Natural killer cell treated with Interleukin-12 subunit alpha and Interleukin-12 subunit beta and Interleukin-15 and Interleukin-18, amount 100 ng/mL, for 72 hours (primary cell): ENCODE measurements around the gene FCN1. TPM values are rescaled to one million over a fixed set of nuclear protein-coding genes. Genes with fewer than 3 reads are reported as not detected.
"Not testable (repeated sequence)": the region's sequence is repeated elsewhere in the genome, so short reads cannot be mapped to it uniquely, and the experiment has no call there.

ENCODE experiments used
- ATAC-seq, 2 donors: fragments of 150-1000 bp; cut with Tn5 transposase in 1 of 2; sonication (Bioruptor Pico), chemical (Tn5 transposase) in 1 of 2; 2 replicates each; pipeline ENCODE4 v1.10.0; 2021
- DNase-seq: peaks from one replicate; pipeline ENCODE4 v3.0.0; 2022; ENCODE audit warnings: low spot score
- H3K27ac Mint-ChIP-seq, 2 donors: 1 replicate in 1 of 2; 2 replicates in 1 of 2; pipeline ENCODE4 v1.8.0; 2022; ENCODE audit warnings: mixed read lengths in 2 of 2, mild to moderate bottlenecking in 1 of 2, moderate library complexity in 1 of 2
- H3K27me3 Mint-ChIP-seq, 2 donors: 1 replicate in 1 of 2; 2 replicates in 1 of 2; pipeline ENCODE4 v1.8.0; 2022; ENCODE audit warnings: mixed read lengths in 2 of 2
- H3K36me3 Mint-ChIP-seq: one replicate; pipeline ENCODE4 v1.8.0; 2022; ENCODE audit warnings: mixed read lengths
- H3K4me1 Mint-ChIP-seq, 2 donors: 1 replicate in 1 of 2; 2 replicates in 1 of 2; pipeline ENCODE4 v1.8.0; 2022; ENCODE audit warnings: low read depth in 2 of 2, mixed read lengths in 2 of 2, mild to moderate bottlenecking in 1 of 2
- H3K4me3 Mint-ChIP-seq: one replicate; pipeline ENCODE4 v1.8.0; 2022; ENCODE audit warnings: mixed read lengths
- H3K9me3 Mint-ChIP-seq: 2 replicates; pipeline ENCODE4 v1.8.0; 2022; ENCODE audit warnings: mixed read lengths
- total RNA-seq, 2 donors: library from RNA; stranded (reverse); gene quantifications; one replicate each; pipeline ENCODE4 v1.2.3, GENCODE V29; 2022

Gene FCN1
- total RNA-seq, 2 donors from 2014 or later, result not detected

DNA sequence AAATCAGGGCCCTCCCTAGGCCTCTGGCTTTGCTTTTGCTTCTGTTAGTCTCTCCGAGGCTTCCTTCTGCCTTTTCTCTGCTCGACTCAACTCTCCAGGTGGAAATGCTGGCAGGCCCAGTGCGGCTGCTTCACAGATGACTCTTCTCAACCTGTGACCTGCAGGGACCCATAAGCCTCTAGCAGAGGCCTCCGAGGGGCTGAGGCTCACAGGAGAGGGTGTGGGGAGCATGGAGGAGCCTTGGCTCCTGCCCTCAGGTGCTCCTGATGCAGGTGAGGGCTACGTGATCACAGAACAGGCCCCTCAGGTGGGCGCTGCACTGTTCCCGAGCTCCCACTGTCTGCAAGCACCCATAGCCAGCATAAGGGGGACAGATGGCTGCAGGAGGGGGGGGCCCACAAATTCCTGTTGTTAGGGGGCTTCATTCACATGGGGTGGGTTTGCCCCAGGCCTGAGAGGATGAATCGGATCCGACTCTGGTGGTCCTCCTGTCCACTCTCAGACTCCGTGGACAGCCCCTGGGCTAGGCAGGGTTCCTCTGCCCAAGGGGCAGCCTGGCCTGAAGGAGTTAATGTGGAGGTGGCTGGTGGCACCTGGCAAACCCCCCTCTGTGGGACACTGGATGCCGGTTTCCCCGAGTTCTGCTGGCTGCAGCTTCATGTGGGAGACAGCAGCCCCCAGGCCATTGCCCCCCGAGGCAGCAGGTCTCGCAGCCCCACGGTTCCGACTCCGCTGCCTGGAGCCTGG lies 48.0 kb downstream of the FCN1 start:
- no peak overlapping the region for H3K4me3 Mint-ChIP-seq
- DNase-seq, result peak; percentile 60
- no peak for ATAC-seq
- no peaks in the 10 kb centered on the region for H3K4me1 Mint-ChIP-seq
- H3K27me3 Mint-ChIP-seq, result peaks cover 0 to 3% of the 10 kb centered on the region in 2 donors
- no peaks in the 10 kb centered on the region for H3K9me3 Mint-ChIP-seq
- H3K36me3 Mint-ChIP-seq, result no peaks in the 10 kb centered on the region
- no peak overlapping the region for H3K27ac Mint-ChIP-seq

DNA sequence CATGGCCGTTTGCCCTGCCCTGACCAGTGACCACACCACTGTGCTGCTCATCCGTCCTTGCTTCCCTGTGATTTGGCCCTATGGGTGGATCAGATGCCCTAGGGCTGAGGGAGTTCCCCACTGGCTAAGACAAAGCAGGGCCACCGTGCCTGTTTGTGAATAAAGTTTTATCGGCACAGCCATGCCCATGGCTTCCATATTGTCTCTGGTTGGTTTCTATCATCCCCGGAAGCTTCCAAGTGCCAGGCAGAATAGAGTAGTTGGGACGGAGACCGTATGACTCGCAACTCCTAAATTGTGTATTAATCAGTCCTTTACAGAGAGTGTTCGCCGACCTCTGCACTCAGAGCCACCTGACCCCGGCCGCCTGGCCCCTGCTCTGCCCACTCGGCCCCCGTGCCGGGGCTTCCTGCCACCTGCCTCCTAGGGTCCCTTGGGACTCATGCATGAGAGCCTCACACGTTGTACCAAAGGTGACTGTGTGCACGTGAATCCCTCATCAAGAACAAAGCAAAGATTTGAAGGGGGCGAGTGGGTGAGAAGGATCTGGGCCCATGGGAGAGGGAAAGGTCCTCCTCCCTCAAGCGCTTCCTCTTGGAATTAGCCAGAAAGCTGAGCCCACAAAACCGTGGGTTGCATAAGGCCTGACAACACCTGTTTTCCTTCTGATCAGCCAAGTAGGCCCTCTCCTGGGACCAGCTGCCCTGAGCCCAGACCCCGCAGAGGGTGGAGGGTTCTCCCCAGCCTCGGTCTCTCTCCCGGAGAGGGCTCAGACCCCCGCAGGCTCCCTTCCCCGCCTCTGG lies 48.8 kb downstream of the FCN1 start:
- peak; percentile 57 for DNase-seq
- Mint-ChIP-seq H3K4me1 (no peaks in the 10 kb centered on the region), H3K27me3 (peaks cover 0 to 3% of the 10 kb centered on the region in 2 donors), H3K9me3 (no peaks in the 10 kb centered on the region), H3K4me3 (no peak overlapping the region), H3K27ac (no peak overlapping the region), H3K36me3 (no peaks in the 10 kb centered on the region)
- ATAC-seq, result peak in 1 of 2 donors; percentile 23

DNA sequence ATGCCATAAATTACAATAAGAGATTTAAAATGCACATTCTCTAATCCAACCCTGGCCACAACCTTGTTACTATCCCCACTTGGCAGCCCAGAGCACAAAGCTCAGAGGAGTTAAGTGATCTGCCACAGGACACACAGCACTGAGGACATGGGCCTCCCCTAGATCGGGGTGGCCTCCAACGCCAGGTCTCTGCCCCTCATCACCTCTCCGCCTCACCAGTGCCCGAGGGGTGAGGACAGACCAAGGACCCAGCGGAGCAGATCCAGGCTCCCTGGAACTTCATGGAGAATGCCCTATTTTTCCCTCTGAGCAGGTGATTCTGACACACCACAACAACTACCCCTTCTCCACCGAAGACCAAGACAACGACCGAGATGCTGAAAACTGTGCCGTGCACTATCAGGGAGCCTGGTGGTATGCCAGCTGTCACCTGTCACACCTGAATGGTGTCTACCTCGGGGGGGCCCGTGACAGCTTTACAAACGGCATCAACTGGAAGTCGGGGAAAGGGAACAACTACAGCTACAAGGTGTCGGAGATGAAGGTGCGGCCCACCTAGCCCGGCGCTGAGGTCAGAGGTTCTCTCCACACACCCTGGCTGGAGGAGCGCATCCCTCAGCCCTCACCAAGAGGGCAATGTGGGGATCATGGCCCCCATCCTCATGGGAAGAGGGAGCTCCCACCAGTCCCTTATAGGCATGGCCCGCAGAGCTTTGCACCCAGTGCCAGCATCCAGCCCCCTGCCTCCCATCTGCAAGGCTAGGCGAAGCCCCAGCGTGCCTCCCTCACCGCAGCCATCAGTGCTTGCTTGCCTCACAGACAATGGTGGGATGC lies 49.6 kb downstream of the FCN1 start:
- DNase-seq (no peak), ATAC-seq (peak in 1 of 2 donors; percentile 8)
- Mint-ChIP-seq H3K4me1 (no peaks in the 10 kb centered on the region), H3K36me3 (no peaks in the 10 kb centered on the region), H3K27ac (no peak overlapping the region), H3K27me3 (peaks cover 0 to 3% of the 10 kb centered on the region in 2 donors), H3K9me3 (no peaks in the 10 kb centered on the region), H3K4me3 (no peak overlapping the region)

DNA sequence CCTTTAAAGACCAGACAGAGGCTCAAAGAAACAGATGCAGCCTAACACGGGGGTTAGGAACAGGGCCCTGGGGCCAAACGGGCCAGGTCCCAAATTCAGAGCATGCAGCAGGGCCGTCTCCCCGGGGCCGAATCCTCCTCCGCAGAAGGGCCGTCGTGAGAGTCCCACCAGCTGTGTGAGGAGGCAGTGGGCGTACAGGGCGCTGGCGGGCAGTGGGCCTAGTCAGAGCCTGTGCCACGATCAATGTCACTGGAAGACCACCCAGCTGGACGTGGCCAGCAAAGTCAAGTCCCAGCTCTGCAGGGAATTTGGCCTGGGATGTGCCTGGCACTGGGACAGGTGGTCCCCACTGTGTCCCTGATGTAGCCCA lies 52.9 kb downstream of the FCN1 start:
- DNase-seq, result no peak
- no peak overlapping the region for H3K4me3 Mint-ChIP-seq
- no peak for ATAC-seq
- H3K36me3 Mint-ChIP-seq, result no peaks in the 10 kb centered on the region
- H3K9me3 Mint-ChIP-seq, result no peaks in the 10 kb centered on the region
- H3K27me3 Mint-ChIP-seq, result peaks cover 0 to 6% of the 10 kb centered on the region in 2 donors
- no peaks in the 10 kb centered on the region for H3K4me1 Mint-ChIP-seq
- no peak overlapping the region for H3K27ac Mint-ChIP-seq

DNA sequence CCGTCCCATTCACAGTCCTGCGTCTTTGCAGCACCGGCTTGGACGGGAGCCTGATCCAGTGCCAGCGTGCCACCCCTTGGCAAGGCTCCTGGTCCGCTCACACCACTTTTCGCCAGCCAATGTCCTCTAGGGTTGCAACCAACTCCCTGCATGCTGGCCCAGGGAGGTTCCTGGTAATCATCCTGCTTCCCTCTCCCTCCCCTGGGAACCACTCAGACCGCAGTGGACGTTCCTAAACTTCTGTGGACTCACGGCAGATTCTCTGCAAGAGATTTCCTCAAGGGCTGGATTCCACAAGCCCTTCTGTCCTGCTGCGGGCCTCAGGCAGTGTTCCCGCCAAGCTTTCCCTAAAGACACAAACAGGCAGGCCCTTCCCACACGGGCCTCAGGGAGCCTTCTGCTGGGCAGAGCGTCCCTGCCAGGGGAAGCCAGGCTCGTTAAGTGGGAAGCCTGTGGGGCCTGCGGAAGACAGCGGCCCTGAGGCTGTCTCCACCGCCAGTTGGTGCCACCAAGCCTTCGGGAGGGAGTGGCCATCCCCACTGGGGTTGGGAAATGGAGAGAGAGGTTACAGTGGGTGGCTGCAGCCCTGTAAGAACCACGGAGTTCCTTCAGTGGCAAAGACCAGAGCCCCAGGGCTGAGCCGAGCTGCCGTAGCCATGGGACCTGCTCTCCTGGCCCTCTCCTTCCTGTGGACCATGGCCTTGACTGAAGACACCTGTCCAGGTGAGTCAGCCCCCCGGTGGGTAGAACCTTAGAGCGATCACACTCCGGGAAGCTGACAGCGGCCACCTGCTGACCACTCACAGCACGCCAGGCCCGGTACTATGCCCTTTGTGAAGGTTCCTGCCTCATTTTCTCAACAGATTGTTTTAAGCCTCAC lies 53.5 kb downstream of the FCN1 start:
- Mint-ChIP-seq H3K4me3 (no peak overlapping the region), H3K27ac (no peak overlapping the region), H3K4me1 (no peaks in the 10 kb centered on the region), H3K9me3 (no peaks in the 10 kb centered on the region), H3K36me3 (no peaks in the 10 kb centered on the region), H3K27me3 (peaks cover 0 to 6% of the 10 kb centered on the region in 2 donors)
- DNase-seq (no peak), ATAC-seq (peak in 1 of 2 donors; percentile 32)

DNA sequence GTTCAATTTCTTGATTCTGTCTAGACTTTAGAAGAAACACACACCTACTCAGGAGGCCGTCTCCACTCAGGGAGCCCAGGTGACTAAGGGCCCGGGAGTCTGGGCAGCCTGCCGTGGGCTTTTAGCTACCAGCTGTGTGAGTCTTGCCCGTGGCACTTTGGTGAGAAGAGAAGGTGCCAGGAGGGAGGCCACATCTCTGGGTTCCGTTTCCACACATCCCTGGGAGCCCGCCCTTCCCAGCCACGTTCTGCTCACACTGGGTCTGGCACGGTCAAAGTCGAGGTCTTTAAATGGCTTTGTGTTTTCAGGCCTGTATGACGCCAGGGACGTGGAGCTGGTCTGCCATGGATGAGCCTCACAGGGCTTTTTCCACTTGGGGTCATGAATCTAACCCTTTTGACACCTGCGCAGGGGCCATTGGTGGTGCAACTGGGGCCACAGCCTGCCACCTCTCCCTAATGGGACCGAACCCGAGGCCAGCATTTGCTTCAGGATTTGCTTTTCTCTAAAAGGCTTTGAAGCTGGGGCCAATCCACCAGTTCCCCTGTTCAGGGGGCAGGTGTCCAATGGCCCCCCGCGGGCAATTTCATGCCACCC lies 54.3 kb downstream of the FCN1 start:
- Mint-ChIP-seq H3K27me3 (peaks cover 0 to 6% of the 10 kb centered on the region in 2 donors), H3K4me3 (no peak overlapping the region), H3K4me1 (no peaks in the 10 kb centered on the region), H3K36me3 (no peaks in the 10 kb centered on the region), H3K27ac (no peak overlapping the region), H3K9me3 (no peaks in the 10 kb centered on the region)
- no peak for DNase-seq
- ATAC-seq, result no peak

DNA sequence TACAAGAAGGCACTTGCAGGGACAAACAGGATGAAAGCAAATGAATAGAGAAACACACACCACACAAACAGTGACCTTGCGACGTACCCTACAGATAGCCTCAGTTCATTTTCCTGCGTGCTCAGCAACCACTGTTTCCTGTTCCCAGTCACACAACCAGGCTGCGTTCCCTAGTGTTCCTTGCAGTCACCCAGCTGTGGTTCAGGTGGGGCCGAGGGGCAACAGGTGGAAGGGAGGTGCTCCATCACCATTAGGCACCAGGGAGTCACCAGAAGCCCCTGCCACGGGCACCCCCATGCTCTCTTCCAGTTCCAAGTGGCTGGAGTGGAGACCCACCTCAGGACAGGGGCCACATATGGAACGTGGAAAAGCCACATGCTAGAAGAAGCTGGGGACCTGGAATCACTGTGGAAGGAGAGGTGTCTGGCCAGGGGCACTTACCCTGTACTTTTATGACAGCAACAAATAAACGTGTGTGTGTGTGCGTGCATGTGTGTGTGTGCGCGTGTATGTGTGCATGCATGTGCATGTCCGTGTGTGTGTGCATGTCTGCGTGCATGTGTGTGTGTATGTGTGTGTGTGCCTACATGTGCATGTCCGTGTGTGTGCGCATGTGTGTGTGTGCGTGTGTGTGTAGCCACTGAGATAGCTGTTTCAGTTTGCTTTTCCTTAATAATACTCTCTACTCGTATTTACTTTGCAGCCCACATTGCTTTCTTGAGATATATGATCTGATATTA lies 55.9 kb downstream of the FCN1 start:
- no peaks in the 10 kb centered on the region for H3K36me3 Mint-ChIP-seq
- H3K9me3 Mint-ChIP-seq, result no peaks in the 10 kb centered on the region
- DNase-seq, result no peak
- H3K4me3 Mint-ChIP-seq, result no peak overlapping the region
- ATAC-seq, result peak in 1 of 2 donors; percentile 56
- H3K4me1 Mint-ChIP-seq, result no peaks in the 10 kb centered on the region
- peaks cover 4 to 13% of the 10 kb centered on the region in 2 donors for H3K27me3 Mint-ChIP-seq
- H3K27ac Mint-ChIP-seq, result no peak overlapping the region

DNA sequence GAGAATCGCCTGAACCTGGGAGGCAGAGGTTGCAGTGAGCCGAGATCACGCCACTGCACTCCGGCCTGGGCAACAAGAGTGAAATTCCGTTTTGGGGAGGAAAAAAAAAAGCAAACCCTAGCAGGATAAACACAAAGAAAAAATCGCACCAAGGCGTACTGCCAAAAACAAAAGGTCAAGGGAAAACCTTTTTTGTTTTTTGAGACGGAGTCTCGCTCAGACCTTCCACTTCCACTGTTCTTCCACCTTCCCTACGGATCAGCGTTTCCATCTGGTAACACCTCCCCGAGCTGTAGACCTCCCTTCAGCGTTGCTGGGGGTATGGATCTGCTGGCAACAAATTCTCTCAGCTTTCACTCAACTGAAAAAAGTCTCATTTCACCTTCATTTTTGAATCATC lies 57.2 kb downstream of the FCN1 start:
- H3K27me3 Mint-ChIP-seq, result peaks cover 4 to 13% of the 10 kb centered on the region in 2 donors
- no peaks in the 10 kb centered on the region for H3K4me1 Mint-ChIP-seq
- no peaks in the 10 kb centered on the region for H3K9me3 Mint-ChIP-seq
- ATAC-seq, result no peak
- no peaks in the 10 kb centered on the region for H3K36me3 Mint-ChIP-seq
- no peak overlapping the region for H3K27ac Mint-ChIP-seq
- no peak for DNase-seq
- no peak overlapping the region for H3K4me3 Mint-ChIP-seq

DNA sequence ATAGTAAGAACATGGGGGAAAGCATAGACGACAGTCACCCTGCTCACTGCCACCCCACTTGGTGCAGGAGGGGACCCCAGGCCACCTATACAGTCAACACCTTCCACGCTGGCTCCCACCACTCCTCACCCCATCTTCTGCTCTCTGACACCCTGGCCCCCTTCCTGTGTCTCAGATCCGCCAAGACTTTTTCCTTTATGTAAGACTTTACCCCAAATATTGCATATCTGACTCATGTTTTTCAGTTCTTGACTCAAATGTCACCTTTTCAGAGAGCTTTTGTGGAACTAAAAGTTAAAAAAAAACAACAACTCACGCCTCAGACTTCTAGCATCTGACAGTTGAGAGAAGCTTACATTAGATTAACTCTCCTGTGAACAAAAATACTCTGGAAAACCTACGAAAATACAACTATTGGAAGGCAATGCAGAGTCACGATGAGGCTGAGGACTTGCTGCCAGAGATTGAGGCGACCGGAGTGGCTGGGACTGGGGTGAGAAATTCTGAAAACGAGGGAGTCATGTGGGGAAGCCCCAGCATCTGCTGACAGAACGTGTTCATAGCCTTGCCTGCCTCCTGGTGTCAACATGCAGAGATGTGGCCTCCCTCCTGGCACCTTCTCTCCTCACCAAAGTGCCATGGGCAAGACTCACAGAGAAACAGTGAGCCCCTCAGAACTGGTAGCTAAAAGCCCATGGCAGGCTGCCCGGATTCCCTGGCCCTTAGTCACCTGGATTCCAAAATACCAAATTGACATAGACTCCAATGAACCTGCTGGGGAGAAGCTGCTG lies 59.5 kb downstream of the FCN1 start:
- Mint-ChIP-seq H3K27me3 (peaks cover 4 to 13% of the 10 kb centered on the region in 2 donors), H3K36me3 (no peaks in the 10 kb centered on the region), H3K4me3 (peak overlapping the region; percentile 15), H3K9me3 (no peaks in the 10 kb centered on the region), H3K4me1 (no peaks in the 10 kb centered on the region), H3K27ac (no peak overlapping the region)
- ATAC-seq (peak; percentile 32 to 73), DNase-seq (no peak)

DNA sequence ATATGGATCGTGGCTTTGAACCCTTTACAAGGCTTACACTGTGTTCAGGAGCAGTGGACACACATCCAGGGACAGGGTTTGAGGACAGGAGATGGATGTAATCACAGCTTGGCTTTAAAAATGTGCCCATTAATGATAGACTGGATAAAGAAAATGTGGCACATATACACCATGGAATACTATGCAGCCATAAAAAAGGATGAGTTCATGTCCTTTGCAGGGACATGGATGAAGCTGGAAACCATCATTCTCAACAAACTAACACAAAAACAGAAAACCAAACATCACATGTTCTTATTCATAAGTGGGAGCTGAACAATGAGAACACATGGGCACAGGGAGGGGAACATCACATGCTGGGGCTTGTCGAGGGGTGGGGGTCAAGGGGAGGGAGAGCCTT lies 60.3 kb downstream of the FCN1 start:
- H3K27me3 Mint-ChIP-seq, result peaks cover 4 to 13% of the 10 kb centered on the region in 2 donors
- not testable (repeated sequence) for H3K9me3 Mint-ChIP-seq, ATAC-seq, H3K27ac Mint-ChIP-seq, H3K36me3 Mint-ChIP-seq, DNase-seq, H3K4me1 Mint-ChIP-seq, H3K4me3 Mint-ChIP-seq

DNA sequence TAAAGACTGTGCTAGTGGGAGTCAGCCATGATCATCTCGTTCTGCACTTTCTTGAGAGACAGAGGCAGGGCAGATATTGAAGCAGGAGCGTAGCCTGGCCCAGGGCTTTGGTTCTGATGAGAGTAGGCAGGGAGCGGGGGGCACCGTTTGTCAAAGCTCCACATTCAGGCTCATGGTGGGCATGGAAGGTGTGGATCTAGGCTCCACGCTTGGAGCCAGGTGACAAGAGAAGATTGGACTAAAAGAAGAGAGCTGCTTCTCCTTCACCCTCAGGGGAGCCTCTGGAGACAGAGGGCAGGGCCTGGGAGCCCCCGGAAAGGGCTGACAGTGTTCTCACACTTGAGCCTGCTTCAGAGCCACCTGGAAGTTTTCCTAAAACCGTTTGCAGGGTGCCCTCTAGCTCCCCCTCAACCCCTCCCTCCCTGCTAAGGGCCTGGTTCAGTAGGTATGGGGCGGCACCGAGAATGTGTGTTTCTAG lies 61.8 kb downstream of the FCN1 start:
- no peaks in the 10 kb centered on the region for H3K9me3 Mint-ChIP-seq
- no peak for ATAC-seq
- H3K27ac Mint-ChIP-seq, result no peak overlapping the region
- H3K36me3 Mint-ChIP-seq, result no peaks in the 10 kb centered on the region
- no peak for DNase-seq
- H3K27me3 Mint-ChIP-seq, result peaks cover 4 to 12% of the 10 kb centered on the region in 2 donors
- H3K4me3 Mint-ChIP-seq, result no peak overlapping the region
- no peaks in the 10 kb centered on the region for H3K4me1 Mint-ChIP-seq
